HG03097 (cell line): Measurements from ENCODE around the gene PPP2R5E.
"Not testable (repeated sequence)": the region's sequence is repeated elsewhere in the genome, so short reads cannot be mapped to it uniquely, and the experiment has no call there.

Experiments
- ATAC-seq: cut with Tn5 transposase; IDR thresholded peaks from one replicate; pipeline ENCODE4 v1.9.1; 2021; ENCODE audit not compliant: unreplicated experiment, low FRiP score

Gene PPP2R5E

GRCh38 chr14:63543000-63543825 is at the start of gene PPP2R5E:
Gene PPP2R5E, minus strand, starts transcription at chr14:63543377. Its CDS starts 3,692 bp downstream, at chr14:63539685.
- ATAC-seq: peak; percentile 98

GRCh38 chr14:63583046-63583445 is 39.9 kb upstream of the PPP2R5E start:
- ATAC-seq: not testable (repeated sequence)

- ATAC-seq: no peak
Observed at GRCh38 chr14:63581491-63581890, 38.3 kb upstream of the PPP2R5E start.

GRCh38 chr14:63578300-63578699 is 35.1 kb upstream of the PPP2R5E start:
- ATAC-seq: no peak

GRCh38 chr14:63573581-63573980 is 30.4 kb upstream of the PPP2R5E start:
- no peak for ATAC-seq

- no peak for ATAC-seq
Observed at GRCh38 chr14:63565448-63565847, 22.3 kb upstream of the PPP2R5E start.

- ATAC-seq: no peak
Observed at GRCh38 chr14:63564318-63564717, 21.1 kb upstream of the PPP2R5E start.

GRCh38 chr14:63563370-63564026 is 20.3 kb upstream of the PPP2R5E start:
- ATAC-seq: no peak

GRCh38 chr14:63562405-63562804 is 19.2 kb upstream of the PPP2R5E start:
- no peak for ATAC-seq

- no peak for ATAC-seq
Observed at GRCh38 chr14:63555572-63555971, 12.4 kb upstream of the PPP2R5E start.

- ATAC-seq: no peak
Observed at GRCh38 chr14:63551332-63551731, 8.2 kb upstream of the PPP2R5E start.

GRCh38 chr14:63547798-63548335 is 4.7 kb upstream of the PPP2R5E start:
- ATAC-seq: no peak

GRCh38 chr14:63545431-63545830 is 2.3 kb upstream of the PPP2R5E start:
- no peak for ATAC-seq

GRCh38 chr14:63544591-63545299 is 1.6 kb upstream of the PPP2R5E start:
- ATAC-seq: no peak

GRCh38 chr14:63543826-63544406 is 739 bp upstream of the PPP2R5E start:
- ATAC-seq: no peak

- ATAC-seq: no peak
Observed at GRCh38 chr14:63542231-63542999, 762 bp downstream of the PPP2R5E start.

GRCh38 chr14:63535918-63536317 is 7.3 kb downstream of the PPP2R5E start:
- ATAC-seq: no peak

- no peak for ATAC-seq
Observed at GRCh38 chr14:63533474-63533873, 9.7 kb downstream of the PPP2R5E start.

GRCh38 chr14:63524537-63525155 is 18.5 kb downstream of the PPP2R5E start:
- no peak for ATAC-seq
